Astrocyte (in vitro differentiated cells and primary cell): ENCODE measurements around the gene RPUSD1.

ENCODE experiments used
- EZH2 ChIP-seq: IDR thresholded peaks from 2 replicates; pipeline ENCODE4 v1.6.1; 2012; ENCODE audit warnings: mild to moderate bottlenecking, low read length, inconsistent platforms; ENCODE audit not compliant: insufficient read depth
- TF ChIP-seq, protein P1 (sequence below): IDR thresholded peaks from 2 replicates; pipeline ENCODE4 v1.5.1; 2011; ENCODE audit warnings: low read depth, mild to moderate bottlenecking, inconsistent platforms, low read length, moderate library complexity; ENCODE audit not compliant: insufficient read depth

DNA sequence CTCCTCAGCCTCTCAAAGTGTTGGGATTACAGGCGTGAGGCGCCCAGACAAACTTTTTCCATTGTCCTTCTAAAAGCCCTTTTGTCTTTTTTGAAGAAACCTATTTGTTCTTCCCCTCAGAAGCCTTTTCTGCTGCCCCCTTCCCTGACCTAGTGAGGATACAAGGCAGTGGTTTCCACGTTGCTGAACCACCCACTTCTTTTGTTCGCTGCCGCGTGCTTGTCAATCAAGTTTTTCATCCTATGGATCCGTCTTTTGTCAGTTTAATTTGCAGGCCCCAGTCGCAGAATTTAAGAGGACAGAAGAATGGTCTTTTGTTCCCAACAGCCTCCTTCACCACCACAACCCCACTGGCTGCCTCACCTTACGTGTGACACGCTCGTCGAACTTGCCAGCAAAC lies 32.6 kb upstream of the RPUSD1 start:
- no peak for TF ChIP-seq EZH2
- TF ChIP-seq, protein P1, sequence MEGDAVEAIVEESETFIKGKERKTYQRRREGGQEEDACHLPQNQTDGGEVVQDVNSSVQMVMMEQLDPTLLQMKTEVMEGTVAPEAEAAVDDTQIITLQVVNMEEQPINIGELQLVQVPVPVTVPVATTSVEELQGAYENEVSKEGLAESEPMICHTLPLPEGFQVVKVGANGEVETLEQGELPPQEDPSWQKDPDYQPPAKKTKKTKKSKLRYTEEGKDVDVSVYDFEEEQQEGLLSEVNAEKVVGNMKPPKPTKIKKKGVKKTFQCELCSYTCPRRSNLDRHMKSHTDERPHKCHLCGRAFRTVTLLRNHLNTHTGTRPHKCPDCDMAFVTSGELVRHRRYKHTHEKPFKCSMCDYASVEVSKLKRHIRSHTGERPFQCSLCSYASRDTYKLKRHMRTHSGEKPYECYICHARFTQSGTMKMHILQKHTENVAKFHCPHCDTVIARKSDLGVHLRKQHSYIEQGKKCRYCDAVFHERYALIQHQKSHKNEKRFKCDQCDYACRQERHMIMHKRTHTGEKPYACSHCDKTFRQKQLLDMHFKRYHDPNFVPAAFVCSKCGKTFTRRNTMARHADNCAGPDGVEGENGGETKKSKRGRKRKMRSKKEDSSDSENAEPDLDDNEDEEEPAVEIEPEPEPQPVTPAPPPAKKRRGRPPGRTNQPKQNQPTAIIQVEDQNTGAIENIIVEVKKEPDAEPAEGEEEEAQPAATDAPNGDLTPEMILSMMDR: no peak
